ENCODE measurements around the gene CCL17. TPM values are rescaled to one million over a fixed set of nuclear protein-coding genes. Genes with fewer than 3 reads are reported as not detected.

CCL17 gene
- total and polyA plus RNA-seq, 2 donors from 2014 or later, result 1.5 TPM; not detected in 1

DNA sequence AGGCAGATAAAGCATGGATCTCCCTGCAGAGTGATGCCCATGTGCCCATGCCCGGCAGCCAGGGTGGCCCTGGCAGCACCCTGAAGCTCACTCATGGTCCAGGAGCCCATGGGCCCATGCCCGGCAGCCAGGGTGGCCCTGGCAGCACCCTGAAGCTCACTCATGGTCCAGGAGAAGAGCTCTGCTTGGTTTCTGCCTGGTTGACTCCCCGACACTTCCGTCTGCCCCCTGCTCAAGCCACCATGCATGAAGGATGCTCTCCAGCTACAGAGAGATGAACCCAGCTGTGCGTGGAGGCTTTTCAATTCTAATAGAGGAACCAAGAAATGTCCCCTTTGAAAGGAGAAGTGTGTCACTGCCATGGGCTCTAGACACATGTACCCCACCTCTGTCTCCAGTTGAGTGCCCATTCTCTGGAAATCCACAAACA lies 8.7 kb downstream of the CCL17 start:
- intact Hi-C loops (cut with DNase I), result loop anchor here (10.0 kb wide), 1 partner anchor 101 kb away; no protein-coding TSS in a partner anchor
- H3K27ac ChIP-seq (ENCODE audit: low read depth in 2 of 2, low read length in 2 of 2), result no peak overlapping the region
- no peaks in the 10 kb centered on the region for H3K9me3 ChIP-seq (ENCODE audit: control insufficient read depth in 2 of 3, insufficient read depth in 1 of 3, low read length in 3 of 3)
- H3K36me3 ChIP-seq (ENCODE audit: control insufficient read depth in 2 of 3, insufficient read depth in 3 of 3, low read length in 3 of 3), result no peaks in the 10 kb centered on the region
- peaks cover 0 to 15% (median 0%) of the 10 kb centered on the region in 3 donors for H3K4me1 ChIP-seq (ENCODE audit: control insufficient read depth in 2 of 3, insufficient read depth in 2 of 3, low read depth in 1 of 3, low read length in 3 of 3)
- H3K9ac ChIP-seq (ENCODE audit: low read length in 3 of 3), result no peak overlapping the region
- H3K27me3 ChIP-seq (ENCODE audit: control insufficient read depth, insufficient read depth, low read length), result no peaks in the 10 kb centered on the region
- FAIRE-seq, result no peak
- TF ChIP-seq, protein P1, sequence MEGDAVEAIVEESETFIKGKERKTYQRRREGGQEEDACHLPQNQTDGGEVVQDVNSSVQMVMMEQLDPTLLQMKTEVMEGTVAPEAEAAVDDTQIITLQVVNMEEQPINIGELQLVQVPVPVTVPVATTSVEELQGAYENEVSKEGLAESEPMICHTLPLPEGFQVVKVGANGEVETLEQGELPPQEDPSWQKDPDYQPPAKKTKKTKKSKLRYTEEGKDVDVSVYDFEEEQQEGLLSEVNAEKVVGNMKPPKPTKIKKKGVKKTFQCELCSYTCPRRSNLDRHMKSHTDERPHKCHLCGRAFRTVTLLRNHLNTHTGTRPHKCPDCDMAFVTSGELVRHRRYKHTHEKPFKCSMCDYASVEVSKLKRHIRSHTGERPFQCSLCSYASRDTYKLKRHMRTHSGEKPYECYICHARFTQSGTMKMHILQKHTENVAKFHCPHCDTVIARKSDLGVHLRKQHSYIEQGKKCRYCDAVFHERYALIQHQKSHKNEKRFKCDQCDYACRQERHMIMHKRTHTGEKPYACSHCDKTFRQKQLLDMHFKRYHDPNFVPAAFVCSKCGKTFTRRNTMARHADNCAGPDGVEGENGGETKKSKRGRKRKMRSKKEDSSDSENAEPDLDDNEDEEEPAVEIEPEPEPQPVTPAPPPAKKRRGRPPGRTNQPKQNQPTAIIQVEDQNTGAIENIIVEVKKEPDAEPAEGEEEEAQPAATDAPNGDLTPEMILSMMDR (IDR thresholded peaks at IDR 0.05; ENCODE audit: borderline replicate concordance, extremely low read depth, insufficient read depth), result no peak
- DNase-seq, result peak in 1 of 5 donors; percentile 55
- no peak overlapping the region for H3K4me3 ChIP-seq (ENCODE audit: low read length in 3 of 3)

- DNase-seq, result no peak
- intact Hi-C loops (cut with DNase I), result loop anchor here (10.0 kb wide), 1 partner anchor 101 kb away; no protein-coding TSS in a partner anchor
- no peak for FAIRE-seq
Observed at GRCh38 chr16:57413733-57414132, 9.2 kb downstream of the CCL17 start.

GRCh38 chr16:57416084-57416483 lies 11.5 kb downstream of the CCL17 start:
- no peak for FAIRE-seq
- H3K4me3 ChIP-seq (ENCODE audit: low read length in 3 of 3), result no peak overlapping the region
- intact Hi-C loops (cut with DNase I), result loop anchor here (5.0 to 10.0 kb wide), 2 partner anchors 99 to 114 kb away; no protein-coding TSS in a partner anchor
- H3K36me3 ChIP-seq (ENCODE audit: control insufficient read depth in 2 of 3, insufficient read depth in 3 of 3, low read length in 3 of 3), result no peaks in the 10 kb centered on the region
- H3K27me3 ChIP-seq (ENCODE audit: control insufficient read depth, insufficient read depth, low read length), result no peaks in the 10 kb centered on the region
- H3K9me3 ChIP-seq (ENCODE audit: control insufficient read depth in 2 of 3, insufficient read depth in 1 of 3, low read length in 3 of 3), result no peaks in the 10 kb centered on the region
- H3K9ac ChIP-seq (ENCODE audit: low read length in 3 of 3), result no peak overlapping the region
- H3K4me1 ChIP-seq (ENCODE audit: control insufficient read depth in 2 of 3, insufficient read depth in 2 of 3, low read depth in 1 of 3, low read length in 3 of 3), result peaks cover 0 to 20% (median 0%) of the 10 kb centered on the region in 3 donors
- H3K27ac ChIP-seq (ENCODE audit: low read depth in 2 of 2, low read length in 2 of 2), result no peak overlapping the region
- peak in 1 of 5 donors; percentile 74 for DNase-seq
- TF ChIP-seq, protein P1 (IDR thresholded peaks at IDR 0.05; ENCODE audit: borderline replicate concordance, extremely low read depth, insufficient read depth), result no peak

More at GRCh38 chr16:57413733-57414132, 9.2 kb downstream of the CCL17 start:
- Histone ChIP-seq H3K27me3 (ENCODE audit: control insufficient read depth, insufficient read depth, low read length) (no peaks in the 10 kb centered on the region), H3K9me3 (ENCODE audit: control insufficient read depth in 2 of 3, insufficient read depth in 1 of 3, low read length in 3 of 3) (no peaks in the 10 kb centered on the region), H3K4me3 (ENCODE audit: low read length in 3 of 3) (no peak overlapping the region), H3K27ac (ENCODE audit: low read depth in 2 of 2, low read length in 2 of 2) (no peak overlapping the region), H3K36me3 (ENCODE audit: control insufficient read depth in 2 of 3, insufficient read depth in 3 of 3, low read length in 3 of 3) (no peaks in the 10 kb centered on the region), H3K9ac (ENCODE audit: low read length in 3 of 3) (no peak overlapping the region), H3K4me1 (ENCODE audit: control insufficient read depth in 2 of 3, insufficient read depth in 2 of 3, low read depth in 1 of 3, low read length in 3 of 3) (peaks cover 0 to 18% (median 0%) of the 10 kb centered on the region in 3 donors)
- TF ChIP-seq, protein P1 (IDR thresholded peaks at IDR 0.05; ENCODE audit: borderline replicate concordance, extremely low read depth, insufficient read depth), result no peak

Data from kidney (tissue), 14 donors.